GM21576 (cell line): ENCODE results near the gene THBS3.
A peak's percentile ranks its signal among the peaks of the same experiment; 100 is the strongest.
"Not testable (repeated sequence)": the region's sequence is repeated elsewhere in the genome, so short reads cannot be mapped to it uniquely, and the experiment has no call there.

Experiments
- ATAC-seq: cut with Tn5 transposase; IDR thresholded peaks from one replicate; pipeline ENCODE4 v1.9.1; 2021; ENCODE audit warnings: mild to moderate bottlenecking, moderate library complexity; ENCODE audit not compliant: unreplicated experiment

The THBS3 gene

DNA sequence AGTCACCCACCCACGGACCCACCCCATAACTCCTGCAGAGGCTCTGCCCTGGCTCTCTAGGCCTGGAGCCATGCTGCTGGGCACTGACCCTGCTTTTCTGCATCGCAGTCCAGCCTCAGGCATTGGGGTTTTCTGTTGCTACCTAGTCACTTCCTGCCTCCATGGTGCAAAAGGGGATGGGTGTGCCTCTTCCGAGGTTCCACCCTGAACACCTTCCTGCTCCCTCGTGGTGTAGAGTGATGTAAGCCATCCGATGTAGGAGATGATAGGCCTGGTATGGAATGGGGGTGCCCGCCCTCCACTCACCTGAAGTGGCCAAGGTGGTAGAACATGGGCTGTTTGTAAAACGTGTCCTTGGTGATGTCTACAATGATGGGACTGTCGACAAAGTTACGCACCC is 27.7 kb upstream of the THBS3 start:
- not testable (repeated sequence) for ATAC-seq

DNA sequence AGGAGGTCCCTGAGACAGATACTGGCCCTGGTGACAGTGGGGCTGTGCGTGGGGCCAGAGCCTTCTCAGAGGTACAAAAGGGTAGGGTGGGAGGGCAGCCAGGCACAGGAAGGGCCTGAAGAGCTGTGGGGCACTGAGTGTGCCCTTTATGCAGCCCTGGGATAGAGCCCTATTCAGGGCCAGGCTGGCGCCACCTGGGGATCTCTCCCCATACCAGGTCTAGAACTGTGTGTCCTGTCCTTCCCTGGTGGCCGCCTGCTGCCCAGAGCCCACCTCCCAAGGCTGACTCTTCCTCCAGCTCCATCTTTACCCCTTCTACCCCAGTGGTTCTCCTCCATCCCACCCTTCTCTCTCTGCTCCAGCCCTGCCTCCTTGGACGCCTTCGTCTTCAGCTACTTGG is 25.8 kb upstream of the THBS3 start:
- ATAC-seq: not testable (repeated sequence)

DNA sequence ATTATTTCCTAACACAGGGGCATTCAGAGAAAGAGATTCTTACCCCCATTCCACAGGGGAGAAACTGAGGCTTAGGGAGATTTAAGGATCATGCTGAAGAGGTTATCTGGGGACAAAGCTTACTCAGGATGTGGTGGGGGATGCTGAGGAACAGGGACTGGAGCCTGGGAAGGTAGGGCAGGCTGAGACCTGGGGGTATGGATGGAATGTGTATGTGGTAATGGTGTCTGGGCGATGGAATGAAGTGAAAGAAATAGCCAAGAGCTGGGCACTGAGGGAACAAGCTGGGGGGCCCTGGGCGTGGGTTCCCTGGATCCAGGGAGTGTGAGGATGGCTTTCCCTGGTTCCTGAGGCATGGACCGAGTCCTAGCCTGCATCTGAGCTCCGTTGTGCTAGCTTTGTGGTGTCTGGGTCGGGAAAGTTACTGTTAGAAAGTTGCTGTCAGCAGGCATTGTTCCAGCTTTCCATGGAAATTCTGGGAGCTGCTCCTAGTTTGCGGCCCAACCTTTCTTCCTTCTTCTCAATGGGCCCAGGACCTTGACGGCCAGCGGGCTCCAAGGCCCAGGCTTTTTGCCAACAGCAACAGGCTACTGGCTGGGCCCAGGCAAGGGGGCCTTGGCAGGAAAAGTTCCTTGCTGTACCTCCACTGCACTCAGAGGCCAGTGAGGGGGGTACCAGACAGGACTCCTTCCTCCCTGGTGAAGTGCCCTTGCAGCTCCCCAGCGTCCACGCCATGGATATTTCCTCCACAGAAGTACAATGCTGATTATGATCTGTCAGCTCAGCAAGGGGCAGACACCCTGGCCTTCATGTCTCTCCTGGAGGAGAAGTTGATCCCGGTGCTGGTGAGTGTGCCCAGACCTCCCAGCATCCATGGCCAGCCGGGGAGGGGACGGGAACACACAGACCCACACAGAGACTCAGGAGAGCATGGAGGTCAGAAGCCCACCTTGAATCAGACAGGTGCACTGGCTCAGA is 24.6 kb upstream of the THBS3 start:
- not testable (repeated sequence) for ATAC-seq

DNA sequence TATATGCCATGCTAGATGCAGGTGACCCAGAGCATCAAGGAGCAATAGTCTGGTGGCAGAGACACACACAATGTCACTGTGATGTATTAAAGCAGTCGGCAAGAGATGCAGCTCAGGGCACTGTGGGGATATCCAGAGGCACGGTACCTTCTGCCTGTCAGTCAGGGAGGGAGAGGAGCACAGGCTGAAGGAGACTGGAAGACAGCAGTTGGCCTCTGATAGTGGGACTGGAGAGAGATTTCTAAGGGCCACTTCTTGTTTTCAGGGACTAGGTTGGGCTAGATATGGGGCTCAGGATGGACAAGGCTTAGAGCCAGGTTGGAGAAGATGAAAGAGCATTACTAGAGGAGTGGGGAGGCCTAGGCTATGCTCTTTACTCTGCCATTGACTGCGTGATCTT is 23.6 kb upstream of the THBS3 start:
- not testable (repeated sequence) for ATAC-seq

DNA sequence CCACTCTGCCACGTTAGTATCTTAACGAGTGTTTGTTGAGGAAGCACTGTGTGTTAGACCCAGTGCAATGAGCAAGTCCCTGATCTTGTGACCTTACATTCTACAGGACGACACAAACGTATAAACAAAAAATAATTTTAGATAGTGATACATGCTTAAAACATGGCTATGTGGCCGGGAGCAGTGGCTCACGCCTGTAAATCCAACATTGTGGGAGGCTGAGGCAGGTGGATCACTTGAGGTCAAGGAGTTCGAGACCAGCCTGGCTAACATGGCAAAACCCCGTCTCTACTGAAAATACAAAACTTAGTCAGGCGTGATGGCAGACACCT is 20.4 kb upstream of the THBS3 start:
- no peak for ATAC-seq

DNA sequence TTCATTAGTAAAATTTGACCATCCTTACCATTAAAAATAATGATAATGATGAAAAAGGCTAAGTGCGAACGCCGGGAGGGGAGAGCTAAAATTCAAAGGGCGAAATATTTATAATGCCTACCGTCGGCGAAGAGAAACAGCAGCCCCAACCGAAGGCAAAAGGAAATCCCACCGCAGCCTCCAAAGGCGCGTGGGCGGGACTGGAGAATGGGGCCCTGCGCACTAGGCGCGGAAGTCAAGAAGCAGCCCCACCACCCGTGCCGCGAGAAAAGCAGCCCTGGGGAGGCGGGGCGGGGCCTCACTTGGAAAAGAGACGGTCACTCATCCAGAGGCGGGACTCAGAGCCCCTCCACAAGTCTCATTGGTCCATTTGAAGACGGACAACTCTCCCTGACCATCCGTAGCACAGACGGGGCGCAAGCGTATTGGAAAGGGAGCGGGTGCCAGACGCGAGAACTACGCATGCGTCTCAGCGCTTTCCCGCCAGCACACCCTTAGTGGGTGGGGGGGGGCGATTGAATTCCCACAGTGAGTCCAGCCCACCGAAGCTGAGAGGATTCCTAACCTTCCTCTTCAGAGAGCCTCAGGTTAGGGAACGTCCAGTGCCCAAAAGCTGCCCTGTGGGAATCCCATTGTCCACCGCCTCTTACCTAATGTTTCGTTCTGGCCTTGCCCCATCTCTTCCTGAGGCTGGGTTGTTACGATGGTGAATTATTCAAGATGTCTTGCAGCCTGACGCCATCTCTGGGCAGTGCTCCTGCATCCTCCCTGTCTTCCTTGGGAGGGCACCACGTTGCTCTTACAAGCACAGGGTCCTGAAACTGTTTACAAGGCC is 19.8 kb upstream of the THBS3 start:
- peak; percentile 85 for ATAC-seq

DNA sequence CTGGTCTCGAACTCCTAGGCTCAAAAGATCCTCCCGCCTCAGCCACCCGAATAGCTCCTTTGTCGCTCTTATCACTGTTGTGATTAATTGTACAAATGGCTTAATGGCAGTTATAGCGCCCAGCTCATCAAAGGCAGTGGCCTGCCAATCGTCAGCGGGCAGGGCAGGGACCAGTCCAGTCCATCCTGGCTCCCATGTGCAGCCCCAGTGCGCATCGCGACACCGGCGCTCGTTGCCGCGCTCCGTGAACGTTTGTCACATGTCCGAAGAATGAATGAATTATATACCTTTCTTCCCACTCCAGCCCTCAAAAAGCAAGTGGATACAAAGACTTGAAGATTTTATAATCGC is 19.2 kb upstream of the THBS3 start:
- peak; percentile 13 for ATAC-seq

DNA sequence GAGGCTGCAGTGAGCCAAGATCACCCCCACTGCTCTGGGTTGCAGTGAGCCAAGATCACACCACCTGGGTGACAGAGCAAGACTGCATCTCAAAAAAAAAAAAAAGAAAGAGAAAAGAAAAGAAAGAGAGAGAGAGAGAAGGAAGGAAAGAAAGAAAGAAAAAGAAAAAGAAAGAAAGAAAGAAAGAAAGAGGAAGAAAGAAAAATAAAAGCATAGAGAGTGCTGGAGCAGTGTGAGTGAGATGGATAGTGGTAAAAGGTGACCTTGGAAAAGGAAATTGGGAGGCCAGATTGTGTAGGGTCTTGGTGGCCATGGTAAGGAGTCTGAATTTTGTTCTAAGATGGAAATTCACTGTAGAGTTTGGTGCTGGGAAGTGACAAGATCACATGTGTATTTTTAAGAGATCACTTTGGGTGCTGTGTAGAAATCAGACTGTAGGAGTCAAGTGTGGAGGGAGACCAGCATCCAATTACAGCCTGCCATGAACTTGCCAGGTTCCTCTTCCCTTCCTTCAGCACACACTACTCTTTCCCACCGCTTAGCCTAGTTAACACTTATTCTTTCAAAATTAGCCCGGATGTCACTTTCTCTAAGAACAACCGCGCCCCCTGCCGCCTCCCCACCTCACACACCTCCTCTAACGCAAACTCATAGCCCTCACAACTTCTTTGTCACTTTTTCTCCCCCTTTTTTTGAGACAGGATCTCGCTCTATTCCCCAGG is 18.7 kb upstream of the THBS3 start:
- peak; percentile 39 for ATAC-seq

DNA sequence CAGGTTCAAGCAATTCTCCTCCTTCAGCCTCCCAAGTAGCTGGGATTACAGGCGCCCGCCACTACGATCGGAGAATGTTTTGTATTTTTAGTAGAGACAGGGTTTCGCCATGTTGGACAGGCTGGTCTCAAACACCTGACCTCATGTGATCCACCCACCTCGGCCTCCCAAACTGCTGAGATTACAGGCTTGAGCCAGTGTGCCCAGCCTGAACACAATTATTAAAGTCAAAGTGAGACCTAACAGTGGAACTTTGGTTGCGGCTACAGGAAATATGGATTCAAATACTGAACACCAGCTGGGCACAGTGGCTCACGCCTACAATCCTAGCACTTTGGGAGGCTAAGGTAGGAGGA is 17.7 kb upstream of the THBS3 start:
- not testable (repeated sequence) for ATAC-seq

DNA sequence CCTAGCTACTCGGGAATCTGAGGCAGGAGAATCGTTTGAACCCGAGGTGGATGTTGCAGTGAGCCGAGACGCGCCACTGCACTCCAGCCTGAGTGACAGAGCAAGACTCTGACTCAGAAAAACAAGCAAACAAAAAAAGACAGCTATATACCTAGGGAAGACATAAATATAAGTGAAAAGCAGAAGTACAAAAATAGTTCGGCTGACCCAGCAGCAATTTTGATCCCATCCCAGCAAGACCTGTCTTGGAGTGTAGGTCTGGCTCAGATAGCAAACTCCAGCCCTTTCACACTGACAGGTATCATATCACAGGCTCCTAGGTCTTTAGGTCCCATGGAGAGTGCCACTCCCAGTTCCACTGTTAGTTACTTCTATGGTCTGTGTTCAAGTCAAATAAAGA is 15.3 kb upstream of the THBS3 start:
- no peak for ATAC-seq

DNA sequence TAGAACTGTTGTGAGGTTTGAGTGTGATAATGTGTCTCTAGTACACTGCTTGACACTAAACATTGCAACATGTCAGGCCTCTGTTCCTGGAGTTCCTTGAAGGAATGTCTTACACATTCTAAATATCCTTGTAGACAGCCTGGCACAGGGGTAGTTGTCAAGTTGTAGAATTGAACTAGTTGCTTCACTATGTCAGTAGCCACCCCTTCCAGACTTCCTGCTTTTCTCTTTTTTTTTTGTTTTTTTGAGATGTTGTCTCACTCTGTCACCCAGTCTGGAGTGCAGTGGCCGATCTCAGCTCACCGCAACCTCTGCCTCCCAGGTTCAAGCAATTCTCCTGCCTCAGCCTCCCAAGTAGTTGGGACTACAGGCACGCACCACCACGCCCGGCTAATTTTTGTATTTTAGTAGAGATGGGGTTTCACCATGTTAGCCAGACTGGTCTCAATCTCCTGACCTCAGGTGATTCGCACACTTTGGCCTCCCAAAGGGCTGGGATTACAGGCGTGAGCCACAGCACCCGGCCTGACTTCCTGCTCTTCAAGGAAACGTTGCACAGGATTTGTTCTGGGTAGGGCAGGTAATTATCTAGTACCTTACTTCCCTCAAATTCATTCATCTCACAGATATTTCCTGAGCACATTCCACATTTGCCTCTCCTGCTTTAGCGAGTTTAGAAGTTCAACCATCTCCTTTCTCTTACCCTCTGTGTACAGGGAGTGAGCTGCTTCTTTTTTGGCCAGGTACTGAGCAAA is 12.7 kb upstream of the THBS3 start:
- ATAC-seq: not testable (repeated sequence)

DNA sequence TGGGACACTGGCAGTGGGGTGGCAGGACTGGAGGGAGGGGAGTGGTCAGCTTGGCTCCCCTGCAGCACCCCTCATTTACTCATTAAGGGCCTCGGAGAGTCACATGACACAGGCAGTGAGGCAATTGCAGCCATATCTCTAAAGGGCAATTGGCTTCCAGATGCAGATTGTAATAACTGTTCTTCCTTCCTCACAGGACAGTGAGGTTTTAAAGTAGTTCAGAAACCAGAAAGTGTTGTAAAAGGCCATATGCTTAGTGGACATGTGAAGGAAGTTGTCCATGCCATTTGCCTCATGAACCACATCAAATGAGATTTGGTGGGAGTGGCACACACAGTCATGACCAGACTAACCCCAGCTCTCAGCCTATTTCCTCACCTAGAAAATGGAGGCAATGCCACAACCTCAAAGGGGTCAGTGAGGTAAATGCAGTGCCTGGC is 11.9 kb upstream of the THBS3 start:
- no peak for ATAC-seq

DNA sequence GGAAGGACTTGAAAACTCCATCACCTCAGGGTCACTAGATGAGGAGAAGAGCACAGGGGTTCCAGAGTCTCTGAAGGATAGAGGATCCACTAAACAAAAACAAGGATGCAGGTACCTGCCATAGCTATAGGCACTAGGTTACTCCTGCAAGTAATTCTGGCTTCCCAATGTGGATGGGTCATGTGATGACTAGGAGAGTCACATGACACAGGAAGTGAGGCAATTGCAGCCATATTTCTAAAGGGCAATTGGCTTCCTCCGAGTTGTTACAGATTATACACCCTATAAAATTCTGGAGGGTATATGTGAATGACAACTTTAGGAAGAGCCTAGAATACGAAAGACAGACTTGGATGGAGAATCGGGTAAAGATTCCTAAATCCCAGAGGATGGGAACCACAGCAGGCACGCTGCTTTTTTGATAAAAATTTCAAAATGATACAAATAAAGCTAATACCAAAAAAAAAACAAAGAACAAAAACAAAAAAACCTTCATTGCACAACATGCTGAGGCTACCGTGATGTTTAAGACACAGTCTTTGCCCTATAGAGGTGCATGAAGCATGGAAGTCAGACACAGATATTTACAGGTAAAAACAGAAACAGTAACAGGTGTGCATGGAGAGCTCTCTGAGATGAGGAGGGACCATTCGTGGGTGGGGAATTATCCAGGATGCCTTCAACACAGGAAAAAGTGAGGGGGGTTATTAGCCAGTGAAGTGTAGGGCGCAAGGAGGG is 11.3 kb upstream of the THBS3 start:
- no peak for ATAC-seq

DNA sequence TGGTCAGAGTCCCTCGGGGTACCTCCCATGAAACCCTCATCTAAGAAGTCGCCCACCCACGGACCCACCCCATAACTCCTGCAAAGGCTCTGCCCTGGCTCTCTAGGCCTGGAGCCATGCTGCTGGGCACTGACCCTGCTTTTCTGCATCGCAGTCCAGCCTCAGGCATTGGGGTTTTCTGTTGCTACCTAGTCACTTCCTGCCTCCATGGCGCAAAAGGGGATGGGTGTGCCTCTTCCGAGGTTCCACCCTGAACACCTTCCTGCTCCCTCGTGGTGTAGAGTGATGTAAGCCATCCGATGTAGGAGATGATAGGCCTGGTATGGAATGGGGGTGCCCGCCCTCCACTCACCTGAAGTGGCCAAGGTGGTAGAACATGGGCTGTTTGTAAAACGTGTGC is 7.0 kb upstream of the THBS3 start:
- ATAC-seq: not testable (repeated sequence)

DNA sequence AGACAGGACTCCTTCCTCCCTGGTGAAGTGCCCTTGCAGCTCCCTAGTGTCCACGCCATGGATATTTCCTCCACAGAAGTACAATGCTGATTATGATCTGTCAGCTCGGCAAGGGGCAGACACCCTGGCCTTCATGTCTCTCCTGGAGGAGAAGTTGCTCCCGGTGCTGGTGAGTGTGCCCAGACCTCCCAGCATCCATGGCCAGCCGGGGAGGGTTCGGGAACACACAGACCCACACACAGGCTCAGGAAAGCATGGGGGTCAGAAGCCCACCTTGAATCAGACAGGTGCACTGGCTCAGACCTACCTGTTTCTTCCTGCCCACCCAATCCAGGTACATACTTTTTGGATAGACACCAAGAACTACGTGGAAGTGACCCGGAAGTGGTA is 4.3 kb upstream of the THBS3 start:
- ATAC-seq: not testable (repeated sequence)

DNA sequence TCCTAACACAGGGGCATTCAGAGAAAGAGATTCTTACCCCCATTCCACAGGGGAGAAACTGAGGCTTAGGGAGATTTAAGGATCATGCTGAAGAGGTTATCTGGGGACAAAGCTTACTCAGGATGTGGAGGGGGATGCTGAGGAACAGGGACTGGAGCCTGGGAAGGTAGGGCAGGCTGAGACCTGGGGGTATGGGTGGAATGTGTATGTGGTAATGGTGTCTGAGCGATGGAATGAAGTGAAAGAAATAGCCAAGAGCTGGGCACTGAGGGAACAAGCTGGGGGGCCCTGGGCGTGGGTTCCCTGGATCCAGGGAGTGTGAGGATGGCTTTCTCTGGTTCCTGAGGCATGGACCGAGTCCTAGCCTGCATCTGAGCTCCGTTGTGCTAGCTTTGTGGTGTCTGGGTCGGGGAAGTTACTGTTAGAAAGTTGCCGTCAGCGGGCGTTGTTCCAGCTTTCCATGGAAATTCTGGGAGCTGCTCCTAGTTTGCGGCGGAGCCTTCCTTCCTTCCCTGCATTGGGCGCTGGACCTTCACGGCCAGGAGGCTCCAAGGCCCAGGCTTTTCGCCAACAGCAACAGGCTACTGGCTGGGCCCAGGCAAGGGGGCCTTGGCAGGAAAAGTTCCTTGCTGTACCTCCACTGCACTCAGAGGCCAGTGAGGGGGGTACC is 3.8 kb upstream of the THBS3 start:
- ATAC-seq: not testable (repeated sequence)

DNA sequence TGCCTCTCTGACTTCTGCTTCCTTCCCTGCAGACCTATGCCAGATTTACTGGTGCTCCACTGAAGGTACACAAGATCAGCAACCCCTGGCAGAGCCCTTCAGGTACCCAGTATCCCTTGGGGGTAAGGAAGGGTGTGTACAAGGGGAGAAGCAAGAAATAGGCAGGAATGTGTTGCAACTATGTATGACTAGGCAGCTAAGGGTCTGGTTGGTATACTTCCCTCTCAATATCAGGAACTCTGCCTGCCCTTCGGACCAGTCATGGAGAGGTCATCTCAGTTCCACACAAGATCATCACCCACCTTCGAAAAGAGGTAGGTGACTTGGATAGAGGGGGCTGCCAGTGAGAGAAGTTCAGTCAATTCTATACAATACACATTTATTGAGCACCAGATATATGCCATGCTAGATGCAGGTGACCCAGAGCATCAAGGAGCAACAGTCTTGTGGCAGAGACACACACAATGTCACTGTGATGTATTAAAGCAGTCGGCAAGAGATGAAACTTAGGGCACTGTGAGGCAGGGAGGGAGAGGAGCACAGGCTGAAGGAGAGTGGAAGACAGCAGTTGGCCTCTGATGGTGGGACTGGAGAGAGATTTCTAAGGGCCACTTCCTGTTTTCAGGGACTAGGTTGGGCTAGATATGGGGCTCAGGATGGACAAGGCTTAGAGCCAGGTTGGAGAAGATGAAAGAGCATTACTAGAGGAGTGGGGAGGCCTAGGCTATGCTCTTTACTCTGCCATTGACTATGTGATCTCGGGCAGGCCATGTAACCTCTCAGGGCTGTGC is 2.8 kb upstream of the THBS3 start:
- no peak for ATAC-seq

DNA sequence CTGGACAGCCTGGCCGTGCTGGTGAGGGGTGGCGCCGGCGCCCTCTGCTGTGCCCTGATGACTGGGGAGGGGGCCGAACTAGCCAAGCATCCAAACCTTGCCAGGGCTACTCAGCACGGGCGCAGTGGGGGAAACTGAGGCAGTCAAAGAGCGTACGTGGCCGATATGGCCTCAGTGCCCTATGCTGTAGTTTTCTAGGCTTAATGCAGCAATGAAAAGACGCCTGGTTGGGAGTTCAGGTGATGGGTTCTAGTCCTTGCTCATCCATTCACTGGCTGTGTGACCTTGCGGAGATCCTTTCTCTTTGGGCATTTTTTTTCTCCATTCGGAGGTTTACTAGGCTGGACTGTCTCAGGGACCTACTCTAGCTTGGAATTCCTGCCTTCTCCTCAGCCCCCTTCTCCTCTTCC is 1.6 kb upstream of the THBS3 start:
- peak; percentile 10 for ATAC-seq
